K562 (cell line): ENCODE data around the gene FTSJ1. TPM values are rescaled to one million over a fixed set of nuclear protein-coding genes. Genes with fewer than 3 reads are reported as not detected.

ENCODE experiments used
- BHLHE40 ChIP-seq: IDR thresholded peaks from 2 replicates; pipeline ENCODE4 v1.6.1; 2011; ENCODE audit warnings: low read length, improper control_type of control experiment
- BRCA1 ChIP-seq, 2 experiments: fragments of 450-650 bp in 1 of 2; sonication (generic) in 1 of 2; formaldehyde crosslinking in 1 of 2; IDR thresholded peaks; 2 replicates each; pipeline versions ENCODE4 v1.5.0 to v1.6.1; 2017 to 2020; ENCODE audit warnings: mild to moderate bottlenecking in 1 of 2, missing genetic modification reagents in 1 of 2
- ESRRB ChIP-seq: fragments of 250-450 bp; sonication (Bioruptor Pico); IDR thresholded peaks from 2 replicates; pipeline ENCODE4 v1.5.0; 2020; ENCODE audit warnings: mild to moderate bottlenecking, moderate library complexity, borderline replicate concordance
- GATA2 ChIP-seq: sonication (generic); formaldehyde crosslinking; IDR thresholded peaks from 2 replicates; pipeline ENCODE4 v1.4.0; 2020; ENCODE audit warnings: mild to moderate bottlenecking, missing genetic modification reagents
- JUND ChIP-seq, 2 experiments: IDR thresholded peaks; 2 replicates in 1 of 2; 3 replicates in 1 of 2; pipeline ENCODE4 v1.6.1; 2011; ENCODE audit warnings: borderline replicate concordance in 2 of 2, low read depth in 2 of 2, low read length in 2 of 2, improper control_type of control experiment in 1 of 2, missing biosample characterization in 1 of 2, missing genetic modification characterization in 1 of 2, missing genetic modification reagents in 1 of 2
- MAZ ChIP-seq, 2 experiments: fragments of 450-650 bp in 1 of 2; sonication (generic) in 1 of 2; formaldehyde crosslinking; IDR thresholded peaks in 1 of 2; conservative IDR thresholded peaks in 1 of 2; 2 replicates each; pipeline versions ENCODE4 v1.4.0 to v1.5.0; 2020; ENCODE audit warnings: mild to moderate bottlenecking in 1 of 2, missing genetic modification reagents in 1 of 2
- NCOA6 ChIP-seq: fragments of 450-650 bp; IDR thresholded peaks from 2 replicates; pipeline ENCODE4 v1.6.1; 2017; ENCODE audit warnings: mild to moderate bottlenecking
- PHF21A ChIP-seq: fragments of 450-650 bp; IDR thresholded peaks from 2 replicates; pipeline ENCODE4 v1.6.1; 2017; ENCODE audit warnings: low read depth, borderline replicate concordance
- PTTG1 ChIP-seq: fragments of 450-650 bp; IDR thresholded peaks from 2 replicates; pipeline ENCODE4 v1.6.1; 2016; ENCODE audit warnings: low read depth, mild to moderate bottlenecking, missing genetic modification characterization, missing compliant biosample characterization
- TCF3 ChIP-seq: sonication (generic); formaldehyde crosslinking; IDR thresholded peaks from 2 replicates; pipeline ENCODE4 v1.4.0; 2020; ENCODE audit warnings: mild to moderate bottlenecking, missing genetic modification reagents
- TEAD2 ChIP-seq: fragments of 450-650 bp; IDR thresholded peaks from 2 replicates; pipeline ENCODE4 v1.6.1; 2016; ENCODE audit warnings: missing genetic modification characterization, control low read depth, missing compliant biosample characterization
- ZNF121 ChIP-seq: sonication (generic); formaldehyde crosslinking; conservative IDR thresholded peaks from 2 replicates; pipeline ENCODE4 v1.8.0; 2022; ENCODE audit warnings: missing genetic modification reagents
- ZNF274 ChIP-seq: IDR thresholded peaks from 2 replicates; pipeline ENCODE4 v1.6.1; 2011; ENCODE audit warnings: low read depth, mild to moderate bottlenecking, low read length, moderate library complexity, borderline replicate concordance
- polyA plus RNA-seq, 8 experiments: library from polyadenylated mRNA; depleted of rRNA in 4 of 8; stranded (reverse) in 5 of 8; unstranded in 3 of 8; fragments of >200 nt; fragmentation: Nextera tagmentation in 2 of 8; fragmentation: Illumina TruSeq in 1 of 8; extraction: Ambion mirVana in 2 of 8; extraction: Trizol in 1 of 8; gene quantifications; 2 replicates each; pipeline versions ENCODE4 v1.2.1 to v1.2.3, GENCODE V29; 2011 to 2014; ENCODE audit warnings: inconsistent platforms in 1 of 8, missing spikeins in 1 of 8
- total RNA-seq, 7 experiments: library from RNA; depleted of rRNA in 6 of 7; stranded (reverse); fragments of >200 nt in 6 of 7; fragmentation: Illumina TruSeq in 2 of 7; extraction: Trizol in 2 of 7; gene quantifications; 2 replicates each; pipeline versions ENCODE4 v1.2.1 to v1.2.3, GENCODE V29; 2011 to 2021; ENCODE audit warnings: low replicate concordance in 1 of 7
- TF ChIP-seq, protein P1 (sequence below): fragments of 200-400 bp; formaldehyde crosslinking; IDR thresholded peaks from 2 replicates; pipeline ENCODE4 v1.6.1; 2017; ENCODE audit warnings: mild to moderate bottlenecking, low read depth, low read length, moderate library complexity
- TF ChIP-seq, protein P2 (sequence below): sonication (generic); formaldehyde crosslinking; IDR thresholded peaks from 2 replicates; pipeline ENCODE4 v1.8.1; 2022; ENCODE audit warnings: missing genetic modification reagents
- TF ChIP-seq, protein P3 (sequence below): fragments of 450-650 bp; IDR thresholded peaks from 2 replicates; pipeline ENCODE4 v1.6.1; 2016; ENCODE audit warnings: antibody characterized with exemption
- TF ChIP-seq, protein P4 (sequence below), 2 experiments: fragments of 450-650 bp in 1 of 2; sonication (generic) in 1 of 2; formaldehyde crosslinking; conservative IDR thresholded peaks; 2 replicates each; pipeline versions ENCODE4 v1.4.0 to v1.8.1; 2020 to 2022; ENCODE audit warnings: mild to moderate bottlenecking in 1 of 2, missing genetic modification reagents in 1 of 2

FTSJ1 gene
- total and polyA plus RNA-seq, 9 of the 15 experiments (the other 6 are each of a cell fraction or from before 2014, with no cell fraction given): 12.2 to 95.6 (median 71.6) TPM

DNA sequence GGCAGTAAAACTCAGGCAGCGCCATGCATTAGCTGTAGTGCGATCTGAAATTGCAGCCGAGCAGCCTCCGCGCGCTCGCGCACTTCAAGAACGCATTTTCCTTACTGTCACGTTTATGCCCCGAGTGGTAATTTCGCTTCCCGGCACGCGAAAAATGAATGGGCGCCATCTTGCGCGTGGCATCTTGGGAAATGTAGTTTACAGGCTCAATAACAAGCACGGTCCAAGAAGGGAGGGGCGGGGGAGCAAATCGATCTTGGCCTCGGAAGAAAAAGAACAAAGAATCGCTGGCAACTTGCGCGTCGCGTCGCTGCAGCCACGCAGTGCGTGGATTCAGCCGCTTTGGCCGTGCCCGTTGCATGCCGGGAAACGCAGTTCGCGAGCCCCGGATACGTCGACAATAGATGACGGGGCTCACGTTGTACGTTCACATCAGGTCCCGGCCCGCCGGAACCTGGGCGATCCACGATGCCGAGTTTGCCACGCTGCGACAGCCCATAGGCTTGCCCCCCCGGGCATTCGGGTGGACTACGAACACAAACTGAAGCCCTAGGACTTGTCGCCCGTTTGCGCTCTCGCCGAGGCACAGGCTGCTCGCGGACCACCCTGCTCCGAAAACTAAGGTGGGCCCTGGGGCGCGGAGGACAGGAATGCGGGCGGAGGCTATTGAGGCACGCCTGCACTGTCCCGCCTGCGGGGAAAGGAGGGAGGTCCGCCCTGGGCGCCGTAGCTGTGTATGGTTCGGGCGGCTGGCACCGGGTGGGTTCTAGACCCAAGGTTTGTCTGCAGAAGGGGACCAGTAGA lies at the start of gene FTSJ1 (continued):
- TF ChIP-seq, protein P1, sequence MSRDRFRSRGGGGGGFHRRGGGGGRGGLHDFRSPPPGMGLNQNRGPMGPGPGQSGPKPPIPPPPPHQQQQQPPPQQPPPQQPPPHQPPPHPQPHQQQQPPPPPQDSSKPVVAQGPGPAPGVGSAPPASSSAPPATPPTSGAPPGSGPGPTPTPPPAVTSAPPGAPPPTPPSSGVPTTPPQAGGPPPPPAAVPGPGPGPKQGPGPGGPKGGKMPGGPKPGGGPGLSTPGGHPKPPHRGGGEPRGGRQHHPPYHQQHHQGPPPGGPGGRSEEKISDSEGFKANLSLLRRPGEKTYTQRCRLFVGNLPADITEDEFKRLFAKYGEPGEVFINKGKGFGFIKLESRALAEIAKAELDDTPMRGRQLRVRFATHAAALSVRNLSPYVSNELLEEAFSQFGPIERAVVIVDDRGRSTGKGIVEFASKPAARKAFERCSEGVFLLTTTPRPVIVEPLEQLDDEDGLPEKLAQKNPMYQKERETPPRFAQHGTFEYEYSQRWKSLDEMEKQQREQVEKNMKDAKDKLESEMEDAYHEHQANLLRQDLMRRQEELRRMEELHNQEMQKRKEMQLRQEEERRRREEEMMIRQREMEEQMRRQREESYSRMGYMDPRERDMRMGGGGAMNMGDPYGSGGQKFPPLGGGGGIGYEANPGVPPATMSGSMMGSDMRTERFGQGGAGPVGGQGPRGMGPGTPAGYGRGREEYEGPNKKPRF: no peak
- TF ChIP-seq TEAD2 (tag): no peak
- TF ChIP-seq BHLHE40: peak; percentile 86
- TF ChIP-seq, protein P2, sequence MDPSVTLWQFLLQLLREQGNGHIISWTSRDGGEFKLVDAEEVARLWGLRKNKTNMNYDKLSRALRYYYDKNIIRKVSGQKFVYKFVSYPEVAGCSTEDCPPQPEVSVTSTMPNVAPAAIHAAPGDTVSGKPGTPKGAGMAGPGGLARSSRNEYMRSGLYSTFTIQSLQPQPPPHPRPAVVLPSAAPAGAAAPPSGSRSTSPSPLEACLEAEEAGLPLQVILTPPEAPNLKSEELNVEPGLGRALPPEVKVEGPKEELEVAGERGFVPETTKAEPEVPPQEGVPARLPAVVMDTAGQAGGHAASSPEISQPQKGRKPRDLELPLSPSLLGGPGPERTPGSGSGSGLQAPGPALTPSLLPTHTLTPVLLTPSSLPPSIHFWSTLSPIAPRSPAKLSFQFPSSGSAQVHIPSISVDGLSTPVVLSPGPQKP (CRISPR knock-in tag): no peak
- TF ChIP-seq MAZ (CRISPR knock-in tag; conservative IDR thresholded peaks at IDR 0.05 in 1 of 2, IDR thresholded peaks at IDR 0.05 in 1 of 2): peak in 1 of 2 experiments; percentile 48; a peak in 1 of 4 replicates
- no peak for TF ChIP-seq GATA2 (CRISPR knock-in tag)
- no peak for TF ChIP-seq PHF21A
- peak; percentile 36 for TF ChIP-seq JUND (IDR thresholded peaks at IDR 0.05; ENCODE audit: borderline replicate concordance, low read depth, low read length)
- TF ChIP-seq JUND (tag; IDR thresholded peaks at IDR 0.05; ENCODE audit: borderline replicate concordance, low read depth, low read length): 0 out of 3 replicates have a peak, but pooled peaks have one; percentile 9
- no peak for TF ChIP-seq PTTG1
- TF ChIP-seq ZNF274: no peak
- no peak for TF ChIP-seq TCF3
- TF ChIP-seq, protein P3, sequence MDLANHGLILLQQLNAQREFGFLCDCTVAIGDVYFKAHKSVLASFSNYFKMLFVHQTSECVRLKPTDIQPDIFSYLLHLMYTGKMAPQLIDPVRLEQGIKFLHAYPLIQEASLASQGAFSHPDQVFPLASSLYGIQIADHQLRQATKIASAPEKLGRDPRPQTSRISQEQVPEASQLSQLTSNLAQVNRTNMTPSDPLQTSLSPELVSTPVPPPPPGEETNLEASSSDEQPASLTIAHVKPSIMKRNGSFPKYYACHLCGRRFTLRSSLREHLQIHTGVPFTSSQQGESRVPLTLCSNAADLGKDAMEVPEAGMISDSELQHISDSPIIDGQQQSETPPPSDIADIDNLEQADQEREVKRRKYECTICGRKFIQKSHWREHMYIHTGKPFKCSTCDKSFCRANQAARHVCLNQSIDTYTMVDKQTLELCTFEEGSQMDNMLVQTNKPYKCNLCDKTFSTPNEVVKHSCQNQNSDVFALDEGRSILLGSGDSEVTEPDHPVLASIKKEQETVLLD: peak; percentile 96
- TF ChIP-seq NCOA6: peak; percentile 55; the same call in 1 of the 2 replicates
- TF ChIP-seq ESRRB (CRISPR knock-in tag): no peak
- TF ChIP-seq BRCA1 (IDR thresholded peaks at IDR 0.05): no peak
- no peak for TF ChIP-seq BRCA1 (CRISPR knock-in tag; IDR thresholded peaks at IDR 0.05)
- TF ChIP-seq ZNF121: no peak
- TF ChIP-seq, protein P4, sequence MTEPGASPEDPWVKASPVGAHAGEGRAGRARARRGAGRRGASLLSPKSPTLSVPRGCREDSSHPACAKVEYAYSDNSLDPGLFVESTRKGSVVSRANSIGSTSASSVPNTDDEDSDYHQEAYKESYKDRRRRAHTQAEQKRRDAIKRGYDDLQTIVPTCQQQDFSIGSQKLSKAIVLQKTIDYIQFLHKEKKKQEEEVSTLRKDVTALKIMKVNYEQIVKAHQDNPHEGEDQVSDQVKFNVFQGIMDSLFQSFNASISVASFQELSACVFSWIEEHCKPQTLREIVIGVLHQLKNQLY (CRISPR knock-in tag; conservative IDR thresholded peaks at IDR 0.05): no peak
